IMR-90 (cell line): ENCODE results near the gene PRSS2.

ENCODE experiments used
- SMC3 ChIP-seq: fragments of 150-350 bp; IDR thresholded peaks from 2 replicates; pipeline ENCODE4 v1.6.1; 2016; ENCODE audit warnings: low read depth, mild to moderate bottlenecking, antibody characterized with exemption, low read length, moderate library complexity
- TF ChIP-seq, protein P1 (sequence below): conservative IDR thresholded peaks from 2 replicates; pipeline ENCODE4 v1.5.1; 2012; ENCODE audit warnings: mild to moderate bottlenecking, low read depth, low read length, improper control_type of control experiment

DNA sequence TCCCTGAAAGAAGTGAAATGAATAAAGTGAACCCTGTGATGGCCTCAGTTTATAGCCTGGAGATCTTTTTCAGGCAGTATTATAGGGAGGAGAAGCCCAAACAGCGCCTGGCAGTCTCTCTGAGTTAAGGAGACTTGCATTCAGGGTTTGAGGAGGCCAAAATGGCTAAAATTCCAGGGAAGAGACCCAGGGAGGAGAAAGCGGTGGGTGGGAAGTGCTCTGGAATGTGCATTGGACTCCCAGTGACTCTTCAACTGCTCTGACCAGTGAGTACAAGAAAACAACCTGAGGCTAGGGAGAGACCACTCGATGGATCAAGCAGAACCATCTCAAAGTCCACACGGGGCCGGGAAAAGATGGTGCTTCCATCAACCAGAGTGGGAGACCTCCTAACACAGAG is 48.8 kb downstream of the PRSS2 start:
- TF ChIP-seq SMC3, result no peak
- TF ChIP-seq, protein P1, sequence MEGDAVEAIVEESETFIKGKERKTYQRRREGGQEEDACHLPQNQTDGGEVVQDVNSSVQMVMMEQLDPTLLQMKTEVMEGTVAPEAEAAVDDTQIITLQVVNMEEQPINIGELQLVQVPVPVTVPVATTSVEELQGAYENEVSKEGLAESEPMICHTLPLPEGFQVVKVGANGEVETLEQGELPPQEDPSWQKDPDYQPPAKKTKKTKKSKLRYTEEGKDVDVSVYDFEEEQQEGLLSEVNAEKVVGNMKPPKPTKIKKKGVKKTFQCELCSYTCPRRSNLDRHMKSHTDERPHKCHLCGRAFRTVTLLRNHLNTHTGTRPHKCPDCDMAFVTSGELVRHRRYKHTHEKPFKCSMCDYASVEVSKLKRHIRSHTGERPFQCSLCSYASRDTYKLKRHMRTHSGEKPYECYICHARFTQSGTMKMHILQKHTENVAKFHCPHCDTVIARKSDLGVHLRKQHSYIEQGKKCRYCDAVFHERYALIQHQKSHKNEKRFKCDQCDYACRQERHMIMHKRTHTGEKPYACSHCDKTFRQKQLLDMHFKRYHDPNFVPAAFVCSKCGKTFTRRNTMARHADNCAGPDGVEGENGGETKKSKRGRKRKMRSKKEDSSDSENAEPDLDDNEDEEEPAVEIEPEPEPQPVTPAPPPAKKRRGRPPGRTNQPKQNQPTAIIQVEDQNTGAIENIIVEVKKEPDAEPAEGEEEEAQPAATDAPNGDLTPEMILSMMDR, result no peak
